Panc1 (cell line): Measurements from ENCODE around the gene NTNG2. TPM values are rescaled to one million over a fixed set of nuclear protein-coding genes. Genes with fewer than 3 reads are reported as not detected.

Source experiments
- ATAC-seq: fragments of 200-7000 bp; cut with Tn5 transposase; 2 replicates; pipeline ENCODE4 v1.9.1; 2020; ENCODE audit warnings: mild to moderate bottlenecking, moderate library complexity
- BruUV-seq: library from RNA; stranded (reverse); fragments of 400-500 nt; replicated peaks from 2 replicates; lab custom pipeline; 2021; lab: Mats Ljungman, UMichigan
- CTCF ChIA-PET: fragments of 300-600 bp; sonication (Branson Sonifier 250); formaldehyde crosslinking; loops from one replicate; lab custom pipeline; 2022; ENCODE audit warnings: antibody characterized with exemption; lab: Charles Lee
- POLR2A ChIA-PET: fragments of 300-600 bp; sonication (Branson Sonifier 250); formaldehyde crosslinking; loops from one replicate; lab custom pipeline; 2022; ENCODE audit warnings: antibody characterized with exemption; lab: Charles Lee
- DNase-seq: peaks from one replicate; pipeline ENCODE4 v3.0.0-alpha.2; 2010; ENCODE audit warnings: low read depth, low spot score
- H3K27ac ChIP-seq: 2 replicates; pipeline ENCODE4 v1.5.1; 2011; ENCODE audit warnings: mild to moderate bottlenecking, low read length, inconsistent platforms
- H3K27me3 ChIP-seq: fragments of 200-500 bp; sonication (Bioruptor generic); 2 replicates; pipeline ENCODE4 v1.6.0; 2014; ENCODE audit warnings: low read length, inconsistent platforms; ENCODE audit not compliant: control insufficient read depth, insufficient read depth
- H3K36me3 ChIP-seq: fragments of 200-500 bp; sonication (Bioruptor generic); 2 replicates; pipeline ENCODE4 v1.5.1; 2014; ENCODE audit warnings: inconsistent platforms, mild to moderate bottlenecking, low read length, moderate library complexity; ENCODE audit not compliant: control insufficient read depth, insufficient read depth
- H3K4me1 ChIP-seq: 2 replicates; pipeline ENCODE4 v1.5.1; 2011; ENCODE audit warnings: inconsistent platforms, mild to moderate bottlenecking, low read length, moderate library complexity; ENCODE audit not compliant: control insufficient read depth, insufficient read depth
- H3K4me3 ChIP-seq, 2 experiments: 2 replicates each; pipeline ENCODE4 v1.5.1; 2011 to 2012; ENCODE audit warnings: low read depth in 2 of 2, low read length in 2 of 2, mild to moderate bottlenecking in 2 of 2, inconsistent platforms in 1 of 2, moderate library complexity in 1 of 2
- H3K9me3 ChIP-seq: fragments of 200-500 bp; sonication (Bioruptor generic); 2 replicates; pipeline ENCODE4 v1.5.1; 2014; ENCODE audit warnings: low read depth, mild to moderate bottlenecking, inconsistent platforms, low read length, moderate library complexity; ENCODE audit not compliant: control insufficient read depth, insufficient read depth
- CTCF ChIP-seq: fragments of 450-650 bp; IDR thresholded peaks from 2 replicates; pipeline ENCODE4 v1.5.1; 2017; ENCODE audit warnings: mild to moderate bottlenecking
- POLR2AphosphoS5 ChIP-seq: IDR thresholded peaks from 2 replicates; pipeline ENCODE4 v1.6.1; 2012; ENCODE audit warnings: mild to moderate bottlenecking, low read depth, low read length, moderate library complexity
- REST ChIP-seq, 2 experiments: IDR thresholded peaks; 2 replicates each; pipeline ENCODE4 v1.6.1; 2011 to 2012; ENCODE audit warnings: low read depth in 2 of 2, control low read depth in 1 of 2, low read length in 1 of 2, mild to moderate bottlenecking in 1 of 2, moderate library complexity in 1 of 2; ENCODE audit not compliant: insufficient read depth in 1 of 2
- SIN3A ChIP-seq: IDR thresholded peaks from 2 replicates; pipeline ENCODE4 v1.6.1; 2012; ENCODE audit warnings: low read depth, mild to moderate bottlenecking, low read length, moderate library complexity, borderline replicate concordance; ENCODE audit not compliant: insufficient read depth
- TCF7L2 ChIP-seq: IDR thresholded peaks from 2 replicates; pipeline ENCODE4 v1.6.1; 2011; ENCODE audit warnings: mild to moderate bottlenecking, low read depth, low read length, inconsistent platforms
- in situ Hi-C: cut with HindIII; loops from 2 replicates; pipeline ENCODE4 v1.10.0; 2016; ENCODE audit warnings: low sequenced_read_pairs, low pct_unique_long_range_greater_than_20kb
- intact Hi-C: fragments of 100-400 bp; cut with micrococcal nuclease; formaldehyde crosslinking; loops from one replicate; pipeline ENCODE4 v1.10.0; 2022; ENCODE audit not compliant: unreplicated experiment
- total RNA-seq: library from RNA; stranded (reverse); gene quantifications from one replicate; pipeline ENCODE4 v1.2.1, GENCODE V29; 2021; ENCODE audit not compliant: unreplicated experiment

The NTNG2 gene
- total RNA-seq, 1 experiment from 2014 or later = 5.1 TPM

- ChIA-PET CTCF (no interaction called here), POLR2A (interaction anchor here (0.6 kb wide), 1 partner anchor 9 kb away, joined by 5 read pairs; no protein-coding TSS in a partner anchor)
- TF ChIP-seq POLR2AphosphoS5 (no peak), SIN3A (no peak), CTCF (no peak), REST (IDR thresholded peaks at IDR 0.05; ENCODE audit: insufficient read depth in 1 of 2, low read depth in 2 of 2, low read length in 1 of 2) (no peak), TCF7L2 (no peak)
- Histone ChIP-seq H3K4me1 (no peaks in the 10 kb centered on the region), H3K36me3 (no peaks in the 10 kb centered on the region), H3K9me3 (no peaks in the 10 kb centered on the region), H3K27ac (no peak overlapping the region), H3K27me3 (no peaks in the 10 kb centered on the region), H3K4me3 (no peak overlapping the region)
- DNase-seq (no peak), ATAC-seq (no peak; the same call in 1 of the 2 replicates)
- no TSS peak for BruUV-seq
- intact Hi-C loops (no loop called here), in situ Hi-C loops (no loop called here)
Measured at GRCh38 chr9:132194508-132194907, 32.6 kb downstream of the NTNG2 start.

GRCh38 chr9:132197315-132197714, 35.5 kb downstream of the NTNG2 start:
- CTCF ChIA-PET = no interaction called here
- Histone ChIP-seq H3K4me1 (no peaks in the 10 kb centered on the region), H3K4me3 (no peak overlapping the region), H3K9me3 (no peaks in the 10 kb centered on the region), H3K27ac (no peak overlapping the region), H3K36me3 (no peaks in the 10 kb centered on the region), H3K27me3 (no peaks in the 10 kb centered on the region)
- intact Hi-C loops = no loop called here
- no peak for DNase-seq
- no peak for ATAC-seq
- POLR2A ChIA-PET = no interaction called here
- no peak for TF ChIP-seq REST (IDR thresholded peaks at IDR 0.05; ENCODE audit: insufficient read depth in 1 of 2, low read depth in 2 of 2, low read length in 1 of 2)
- no peak for TF ChIP-seq TCF7L2
- TF ChIP-seq POLR2AphosphoS5 = no peak
- TF ChIP-seq SIN3A = no peak
- TF ChIP-seq CTCF = no peak
- BruUV-seq = no TSS peak
- in situ Hi-C loops = no loop called here
